Stimulated activated CD4-positive, alpha-beta T cell treated with anti-CD3 and anti-CD28 coated beads, Interleukin-15, amount 100 ng/mL, for 1 hour (primary cell): ENCODE results near the gene PRDM16.
A peak's percentile ranks its signal among the peaks of the same experiment; 100 is the strongest.

ENCODE experiments used
- DNase-seq, 2 donors: peaks; one replicate each; pipeline ENCODE4 v3.0.0-alpha.2; 2020; ENCODE audit warnings: low read depth in 1 of 2, low spot score in 1 of 2

PRDM16 gene

DNA sequence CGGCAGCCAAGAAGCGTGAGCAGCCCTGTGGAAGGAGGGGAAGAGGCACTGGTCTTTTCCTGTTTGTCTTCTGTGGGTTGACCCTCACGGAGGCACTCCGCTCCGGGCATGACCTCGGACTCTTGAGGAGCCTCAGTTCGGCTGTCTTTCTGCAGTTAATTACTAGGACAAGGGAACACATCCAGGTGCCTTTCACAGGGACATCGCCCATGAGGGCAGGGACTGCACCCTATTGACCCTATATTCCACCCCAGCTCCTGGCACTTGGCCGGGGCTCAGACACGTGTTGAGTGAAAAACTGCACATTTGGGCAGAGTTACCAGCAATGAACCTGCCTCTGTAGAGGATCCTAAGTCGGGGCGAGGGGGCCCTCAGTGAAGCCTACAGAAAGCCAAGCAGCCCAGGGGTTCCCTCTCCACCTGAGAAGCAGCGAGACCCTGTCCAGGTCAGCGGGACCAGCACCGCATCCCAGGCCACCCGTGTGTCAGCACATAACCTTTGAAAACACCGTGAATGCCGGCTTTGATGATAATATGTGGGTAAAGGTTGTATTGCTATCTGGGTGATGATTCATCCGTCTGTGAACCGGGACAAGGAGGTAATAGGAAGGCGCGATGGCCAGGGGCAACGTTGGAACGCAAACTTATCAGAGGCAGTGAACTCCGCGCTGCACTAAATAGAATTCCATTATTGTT, 224.0 kb downstream of the PRDM16 start:
- DNase-seq: no peak

DNA sequence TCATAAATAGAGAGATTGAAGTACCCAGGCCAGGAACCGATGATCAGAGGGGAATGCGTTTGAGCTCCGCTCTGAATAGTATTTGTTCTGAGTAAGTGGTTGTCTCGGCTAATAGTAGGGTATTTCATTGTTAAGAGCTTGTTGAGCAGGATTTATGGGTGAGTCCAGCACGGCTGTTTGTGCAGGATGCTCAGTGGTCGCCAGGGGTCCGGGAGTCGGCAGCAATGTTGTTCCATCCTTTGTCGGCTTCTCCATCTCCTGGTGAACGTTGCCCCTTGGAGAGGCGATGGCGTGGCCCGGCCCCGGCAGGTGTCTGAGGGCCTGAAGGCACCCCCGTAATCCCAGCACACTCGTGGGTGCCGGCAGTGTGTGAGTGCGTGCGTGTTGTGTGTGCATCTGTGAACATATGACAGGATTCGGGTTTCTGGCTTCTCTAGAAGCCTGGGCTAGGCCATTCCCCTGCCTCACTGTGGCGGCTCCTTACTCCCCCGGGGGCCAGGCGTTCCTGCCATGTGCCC, 224.6 kb downstream of the PRDM16 start:
- no peak for DNase-seq

DNA sequence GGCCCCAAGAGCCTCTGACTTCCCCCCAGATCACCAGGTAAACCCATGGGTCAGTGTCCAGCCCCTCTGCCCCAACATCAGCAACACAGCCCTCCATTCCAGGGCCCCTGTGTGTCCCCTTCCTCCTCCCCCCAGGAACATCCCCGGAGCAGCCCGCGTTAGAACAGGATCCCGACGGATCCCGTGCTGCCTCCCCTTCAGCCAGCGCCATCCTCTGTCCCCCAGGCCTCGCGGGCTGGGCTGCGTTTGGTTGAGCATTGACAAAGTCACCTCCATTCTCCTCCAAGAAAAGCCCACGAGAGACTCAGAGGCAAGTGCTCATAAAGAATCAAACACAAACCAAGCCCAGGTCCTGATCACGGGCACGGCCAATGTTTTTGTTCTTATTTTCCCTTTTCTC, 225.4 kb downstream of the PRDM16 start:
- no peak for DNase-seq

DNA sequence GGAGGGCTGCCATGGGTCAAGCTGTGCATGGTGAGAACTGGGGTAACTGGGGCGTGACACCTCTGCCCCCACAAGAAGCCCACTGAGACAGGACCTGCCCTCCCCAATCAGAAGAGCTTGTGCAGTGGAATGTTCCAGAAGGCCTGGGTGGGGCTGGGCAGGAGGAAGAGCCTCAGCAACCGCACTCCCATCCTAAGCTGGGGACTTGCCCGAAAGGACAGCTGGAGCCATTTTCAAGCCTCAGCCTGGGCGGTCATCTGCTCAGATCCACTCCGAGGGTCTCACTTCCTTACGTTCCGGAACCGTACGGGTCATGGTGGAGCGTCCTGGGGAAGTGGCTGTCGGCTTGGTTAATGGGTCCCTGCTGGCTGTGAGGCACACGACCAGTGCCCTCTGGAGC, 226.8 kb downstream of the PRDM16 start:
- no peak for DNase-seq

DNA sequence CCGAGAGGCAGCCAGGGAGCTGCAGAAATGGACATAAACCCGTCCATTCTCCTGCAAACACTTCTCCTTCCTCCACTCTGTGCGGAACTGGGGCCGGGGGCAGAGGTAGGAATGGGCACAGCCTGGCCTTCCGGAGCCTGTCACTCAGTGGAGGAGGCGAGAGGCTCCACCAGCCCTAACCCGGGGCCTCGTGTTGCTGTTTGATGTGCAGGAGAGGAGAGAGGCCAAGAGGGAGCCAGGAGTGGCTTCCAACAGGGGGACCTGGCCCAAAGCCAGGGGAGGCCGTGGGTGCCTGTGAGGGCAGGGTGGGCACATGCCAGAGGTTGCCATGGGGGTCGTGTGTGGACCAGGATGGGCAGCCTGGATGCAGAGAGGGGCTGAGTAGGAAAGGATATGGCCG, 227.3 kb downstream of the PRDM16 start:
- no peak for DNase-seq

DNA sequence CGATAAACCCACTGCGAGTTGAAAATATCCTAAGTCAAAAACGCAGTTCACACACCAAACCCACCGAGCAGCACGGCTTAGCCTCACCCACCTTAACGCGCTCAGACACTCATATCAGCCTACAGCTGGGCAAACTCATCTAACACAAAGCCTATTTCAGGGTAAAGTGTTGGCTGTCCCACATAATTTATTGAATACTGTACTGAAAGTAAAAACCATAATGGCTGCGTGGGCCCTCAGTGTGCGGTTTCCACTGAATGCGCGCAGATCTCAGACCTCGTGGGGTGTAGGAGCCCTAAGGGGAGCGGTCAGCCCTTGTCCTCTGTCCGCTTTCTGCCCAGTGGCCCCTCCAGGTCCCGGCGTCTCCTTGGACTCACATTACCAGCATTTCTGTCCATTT, 227.8 kb downstream of the PRDM16 start:
- DNase-seq: no peak

DNA sequence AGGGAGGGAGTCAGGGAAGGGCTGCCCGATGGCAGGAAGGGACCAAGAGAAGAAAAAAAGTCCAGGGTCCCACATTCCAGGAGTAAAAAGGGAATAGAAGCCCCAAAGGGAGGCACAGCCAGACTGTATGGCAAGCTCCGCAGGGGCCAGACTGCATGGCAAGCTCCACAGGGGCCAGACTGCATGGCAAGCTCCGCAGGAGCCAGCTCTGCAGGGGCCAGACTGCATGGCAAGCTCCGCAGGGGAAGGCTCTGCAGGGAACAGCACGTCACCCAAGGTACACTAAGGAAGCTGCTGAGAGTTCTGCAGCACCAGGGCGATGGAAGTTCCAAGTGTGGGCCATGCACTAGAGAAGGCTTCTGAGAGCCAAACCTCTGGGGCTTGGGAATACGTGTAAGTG, 228.8 kb downstream of the PRDM16 start:
- no peak for DNase-seq

DNA sequence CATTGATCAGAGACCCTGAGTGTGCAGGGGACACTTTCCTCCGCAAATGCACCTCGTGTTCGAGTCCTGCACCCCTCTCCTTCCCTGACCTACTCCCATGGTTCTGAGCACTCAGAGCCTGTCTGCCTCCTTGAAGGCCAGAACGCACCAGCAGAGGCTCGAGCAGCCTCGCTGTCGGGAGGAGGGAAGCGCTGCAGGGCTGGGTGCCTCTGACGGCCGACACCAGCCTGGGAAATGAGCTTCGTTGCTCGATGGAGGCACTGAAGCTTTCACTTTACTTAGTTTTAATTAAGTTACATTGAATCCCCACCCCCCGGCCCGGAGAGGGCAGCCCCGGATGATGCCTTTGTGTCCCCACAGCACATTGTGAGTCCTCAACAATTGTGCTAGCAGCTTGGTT, 229.2 kb downstream of the PRDM16 start:
- DNase-seq: no peak

DNA sequence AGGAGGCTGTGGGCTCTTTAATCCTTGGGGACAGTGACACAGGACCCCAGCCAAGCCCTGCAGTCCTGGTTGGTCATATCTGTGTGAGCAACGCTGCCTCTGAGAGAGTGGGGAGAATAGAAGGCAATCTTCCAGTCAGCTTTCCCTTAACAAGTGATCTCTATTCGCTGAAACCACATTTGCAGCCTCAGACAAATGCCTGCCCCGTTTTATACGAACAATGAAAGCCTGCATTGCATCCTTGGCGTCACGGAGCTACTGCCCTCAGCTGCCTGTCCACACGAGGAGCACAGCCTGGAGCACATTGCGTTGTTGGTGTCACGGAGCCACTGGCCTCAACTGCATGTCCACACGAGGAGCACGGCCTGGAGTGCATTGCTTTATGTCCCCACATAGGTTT, 235.2 kb downstream of the PRDM16 start:
- DNase-seq: no peak

DNA sequence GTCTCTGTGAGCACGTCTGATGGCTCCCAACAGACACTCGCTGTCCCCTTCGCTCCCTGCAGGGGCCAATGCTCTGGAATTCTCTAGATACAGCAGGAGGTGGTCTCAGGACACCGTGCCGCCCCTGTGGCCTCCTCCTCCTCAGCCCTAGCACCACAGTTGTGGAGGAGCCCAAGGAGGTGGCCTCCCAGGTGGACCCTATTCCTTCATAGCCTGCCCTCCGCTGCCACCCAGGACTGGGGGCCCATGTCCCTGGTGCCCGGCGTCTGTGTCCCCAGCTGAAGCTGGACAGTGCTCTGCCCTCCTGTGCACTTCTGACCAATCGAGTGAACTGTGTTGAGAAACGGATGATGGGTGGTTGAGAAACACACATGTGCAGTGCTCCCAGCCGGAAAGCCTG, 235.7 kb downstream of the PRDM16 start:
- no peak for DNase-seq

DNA sequence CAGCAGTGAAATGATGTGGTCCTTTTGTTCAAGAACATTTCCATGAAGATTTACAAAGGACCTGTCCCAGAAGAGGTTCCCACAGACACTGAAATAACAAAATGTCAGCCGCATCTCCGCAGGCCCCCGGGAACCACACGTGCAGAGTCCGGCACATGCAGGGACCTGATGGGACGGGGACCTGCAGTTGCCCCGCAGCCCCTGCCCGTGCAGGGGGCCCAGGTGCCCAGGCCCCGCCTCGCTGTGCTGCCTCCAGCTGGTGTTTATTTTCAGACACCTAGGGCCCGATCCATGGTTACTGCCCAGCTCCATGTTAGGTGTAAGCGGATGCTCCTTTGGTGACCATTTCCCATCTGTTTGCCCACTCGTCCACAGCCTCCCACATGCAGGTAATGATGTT, 236.2 kb downstream of the PRDM16 start:
- no peak for DNase-seq

DNA sequence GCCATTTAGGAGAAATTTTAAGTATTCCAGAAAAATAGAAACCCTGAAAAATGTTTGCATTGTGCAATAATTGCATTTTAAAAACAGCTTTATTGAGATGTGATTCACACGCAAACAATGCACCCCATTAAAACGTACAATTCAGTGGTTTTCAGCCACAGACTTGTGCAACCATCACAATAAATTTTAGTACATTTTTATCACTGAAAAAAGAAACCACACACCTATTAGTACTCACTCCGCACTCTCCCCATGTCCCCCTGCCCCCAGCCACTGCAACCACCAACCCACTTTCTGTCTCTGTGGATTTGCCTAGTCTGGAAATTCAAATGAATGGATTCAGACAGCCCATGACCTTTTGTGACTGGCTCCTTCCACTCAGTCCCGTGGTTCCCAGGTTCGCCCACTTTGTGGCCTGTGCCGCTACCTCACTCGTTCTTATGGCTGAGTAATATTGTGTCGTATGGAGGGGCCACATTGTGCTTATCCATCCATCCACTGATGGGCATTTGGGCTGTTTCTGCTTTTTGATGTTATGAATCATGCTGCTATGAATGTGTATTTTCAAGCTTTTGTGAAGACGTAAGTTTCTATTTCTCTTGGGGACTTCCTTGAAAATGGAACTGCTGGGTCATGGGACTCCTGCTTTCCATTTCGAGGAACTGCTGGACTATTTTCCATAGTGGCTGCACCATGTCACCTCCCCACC, 237.7 kb downstream of the PRDM16 start:
- DNase-seq: no peak

DNA sequence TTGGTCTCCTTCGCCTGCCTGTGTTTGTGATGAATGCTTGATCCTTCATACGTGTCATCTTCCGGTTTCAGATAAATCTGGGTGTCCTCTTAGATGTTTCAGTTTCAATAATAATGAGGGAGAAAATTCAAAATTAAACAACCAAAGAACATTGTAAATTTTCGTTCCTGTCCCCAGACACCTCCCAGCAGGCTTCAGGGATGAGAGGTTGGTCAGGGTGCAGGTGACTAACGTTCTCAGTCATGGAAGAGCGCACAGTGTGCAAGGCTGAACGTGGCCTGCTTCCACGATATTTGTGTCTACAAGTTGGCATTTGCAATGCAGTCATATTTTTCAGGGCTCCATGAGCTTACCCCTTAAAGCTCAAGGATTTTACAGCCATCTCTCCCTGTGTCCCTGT, 238.4 kb downstream of the PRDM16 start:
- DNase-seq: no peak

DNA sequence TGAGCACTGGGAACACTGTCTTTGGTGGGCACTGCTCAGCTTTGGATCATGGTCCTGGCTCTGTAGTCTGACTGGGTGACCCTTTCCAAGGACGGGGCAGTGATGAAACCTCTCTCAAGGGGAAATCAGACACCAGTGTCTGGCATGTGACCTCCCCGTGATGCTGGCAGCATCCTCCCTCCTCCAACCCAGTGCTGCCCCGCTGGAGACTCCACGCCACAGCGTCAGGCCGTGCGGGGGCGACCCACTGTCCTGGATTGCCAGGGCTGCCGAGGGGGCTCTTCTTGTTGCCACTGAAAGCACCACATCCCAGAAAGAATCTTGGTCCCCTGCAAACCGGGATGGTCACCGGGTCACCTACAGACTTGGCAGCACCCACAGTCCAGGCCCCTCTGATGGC, 239.1 kb downstream of the PRDM16 start:
- DNase-seq: no peak

DNA sequence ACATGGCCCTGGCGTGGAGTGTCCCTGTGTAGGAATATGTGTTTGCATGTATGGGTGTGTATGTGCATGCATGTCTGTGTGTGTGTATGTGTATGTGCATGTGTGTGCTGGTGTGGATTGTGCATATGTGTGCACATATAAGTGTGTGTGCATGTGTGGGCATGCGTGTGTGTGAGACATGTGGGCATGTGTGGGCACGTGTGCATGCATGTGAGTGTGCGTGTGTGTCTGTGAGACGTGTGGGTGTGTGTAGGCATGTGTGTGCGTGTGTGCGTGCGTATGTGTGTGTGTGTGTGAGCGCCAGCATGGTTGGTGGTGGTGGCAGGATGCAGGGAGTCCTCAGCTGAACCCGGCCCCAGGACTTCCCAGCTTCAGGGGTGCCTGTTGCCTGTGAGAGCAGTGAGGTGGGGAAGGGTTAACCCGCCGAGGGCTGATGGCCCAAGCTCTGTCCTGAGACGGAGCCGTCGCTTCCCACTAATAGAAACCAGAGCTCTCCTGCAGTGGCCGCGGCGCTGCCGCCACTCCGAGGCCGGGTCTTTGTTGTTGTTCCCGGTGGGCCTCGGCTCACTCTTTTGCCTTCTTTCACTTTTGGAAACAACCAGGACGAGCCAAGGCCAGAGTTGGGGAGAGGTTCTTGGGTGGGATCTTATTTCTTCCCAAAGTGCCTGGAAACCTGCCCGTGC, 241.9 kb downstream of the PRDM16 start:
- DNase-seq: no peak

DNA sequence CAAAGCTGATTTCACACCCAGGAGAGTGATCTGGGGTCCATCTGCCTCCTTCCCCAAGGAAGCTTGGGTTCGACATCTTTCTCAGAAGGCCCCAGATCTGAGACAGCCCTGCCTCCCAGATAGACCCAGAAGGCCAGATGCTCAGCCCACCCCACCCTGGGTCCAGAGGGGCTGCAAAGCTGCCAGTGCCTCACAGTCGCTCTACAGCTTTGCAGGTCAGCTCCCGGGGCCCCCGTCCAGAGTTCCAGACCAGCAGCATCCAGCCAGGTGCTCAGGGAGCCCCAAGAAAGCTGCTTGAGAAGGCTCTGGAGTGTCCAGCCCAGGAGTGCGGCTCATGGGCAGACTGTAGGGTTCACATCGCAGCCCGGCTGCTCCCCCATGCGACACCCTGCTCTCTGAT, 242.7 kb downstream of the PRDM16 start:
- no peak for DNase-seq

DNA sequence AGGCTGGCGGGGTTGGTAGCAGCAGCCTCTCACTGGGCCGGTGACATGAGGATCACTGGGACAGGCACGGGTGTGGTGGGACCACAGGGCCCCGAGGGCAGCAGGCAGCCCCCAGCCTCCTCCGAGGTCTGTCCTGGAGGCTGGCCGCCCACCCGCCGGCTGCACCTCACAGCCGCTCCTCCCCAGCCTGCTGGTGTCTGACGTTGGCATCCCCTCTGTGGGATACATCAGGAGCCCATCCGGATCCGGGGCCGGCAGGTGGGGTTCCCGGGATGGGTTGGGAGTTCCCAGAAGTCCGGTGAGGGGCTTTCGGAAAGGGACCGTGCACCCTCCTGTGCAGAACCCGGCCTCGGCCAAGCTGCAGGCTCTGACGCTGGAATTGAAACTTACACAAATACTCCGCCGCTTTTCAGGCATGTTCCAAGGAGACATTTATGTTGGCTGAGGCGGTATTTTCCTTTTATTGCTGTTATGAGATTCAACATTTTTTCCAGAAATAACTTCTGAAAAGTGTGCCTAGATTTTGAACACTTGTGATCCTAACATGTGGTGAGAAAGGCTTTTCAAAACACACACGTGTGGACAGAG, 243.4 kb downstream of the PRDM16 start:
- no peak for DNase-seq

DNA sequence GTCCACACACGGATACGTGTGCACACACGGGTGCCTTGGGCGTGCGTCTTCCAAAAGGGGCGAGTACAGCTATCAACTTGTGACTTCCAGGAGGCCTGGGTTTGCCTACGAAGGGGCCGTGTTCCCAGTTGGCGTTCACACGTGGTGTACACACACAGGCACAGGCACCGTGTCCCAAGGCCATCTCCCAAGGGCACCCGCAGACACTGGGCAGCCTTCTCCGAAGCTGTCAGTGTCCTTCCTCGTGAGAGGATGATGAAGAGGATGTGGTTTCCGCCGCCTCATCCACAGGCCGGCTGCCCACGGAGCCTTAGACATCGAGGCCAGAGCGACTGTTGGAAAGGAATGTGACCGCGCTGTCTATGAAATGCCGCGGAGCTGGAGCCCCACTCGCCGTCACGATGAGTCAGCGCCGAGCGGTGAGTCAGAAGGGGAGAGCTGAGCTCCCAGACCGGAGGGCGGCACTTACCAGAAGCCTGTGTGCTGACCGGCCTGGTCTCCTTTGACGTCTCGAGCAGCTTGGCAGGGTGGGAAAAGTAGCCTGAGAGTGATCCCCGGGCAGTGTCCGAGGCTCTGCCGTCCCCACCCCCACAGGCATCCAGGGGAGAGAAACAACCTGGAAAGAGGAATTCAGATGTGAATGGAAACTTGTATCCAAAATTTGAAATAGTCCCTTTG, 244.0 kb downstream of the PRDM16 start:
- DNase-seq: peak in 1 of 2 donors; percentile 42

DNA sequence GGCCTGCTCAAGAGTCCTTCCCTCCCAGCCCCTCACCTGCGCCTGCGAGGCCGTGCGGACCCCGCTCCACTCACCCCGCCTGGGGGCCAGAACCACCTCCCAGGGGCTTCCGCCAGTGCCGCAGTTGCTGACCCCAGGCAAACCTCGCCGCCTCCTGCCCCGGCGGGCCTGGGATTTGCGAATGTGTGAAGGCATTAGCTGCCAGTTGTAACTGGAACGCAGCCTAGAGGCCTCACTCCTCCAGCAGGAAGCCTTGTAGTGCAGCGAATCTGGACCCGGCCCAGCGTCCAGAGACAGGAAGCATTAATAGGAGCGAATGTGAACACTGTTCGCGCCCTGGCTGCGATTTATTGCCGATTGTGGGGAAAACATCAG, 244.6 kb downstream of the PRDM16 start:
- DNase-seq: no peak

DNA sequence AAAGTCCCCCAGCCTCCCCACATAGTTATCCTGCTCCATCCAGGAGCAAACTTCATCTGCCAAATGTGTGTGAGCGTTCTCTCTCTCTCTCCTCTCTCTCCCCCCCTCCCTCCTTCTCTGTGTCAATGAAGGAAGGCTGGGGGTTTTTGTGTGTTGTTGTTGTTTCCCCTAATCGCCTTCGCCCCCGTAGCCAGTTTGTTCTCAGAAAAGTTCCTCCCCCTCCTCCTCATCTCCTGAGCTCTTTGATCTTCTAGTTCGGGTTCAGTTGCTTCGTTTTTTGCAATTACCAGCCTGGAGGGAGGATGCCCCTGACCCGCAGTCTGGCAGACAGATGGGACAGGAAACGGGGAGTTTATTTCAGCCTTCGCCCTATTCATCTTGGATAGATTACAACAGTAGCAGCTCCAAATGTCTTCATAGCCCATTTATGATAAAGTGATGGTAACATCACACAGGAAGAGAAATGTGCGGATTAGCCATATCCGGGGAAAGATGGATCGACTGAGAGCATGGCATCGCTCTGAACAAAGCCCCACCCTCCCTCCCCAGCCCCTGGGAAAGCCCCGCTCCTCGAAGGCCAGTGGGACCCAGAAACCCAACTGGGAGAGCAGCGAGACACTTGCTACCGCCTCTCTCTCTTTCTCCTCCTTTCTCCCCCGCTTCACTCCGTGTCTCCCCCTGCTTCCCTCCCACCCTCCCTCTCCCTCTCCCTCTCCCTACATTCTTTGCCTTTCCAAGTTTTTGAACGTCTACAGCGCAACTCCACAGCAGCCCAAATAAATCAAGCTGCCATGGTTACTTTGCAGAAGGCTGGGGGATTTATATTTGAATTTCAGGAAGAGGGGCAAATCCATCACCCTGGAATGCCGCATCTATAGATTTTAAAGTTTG, 245.7 kb downstream of the PRDM16 start:
- DNase-seq: no peak
